CD14-positive monocyte (primary cell): ENCODE measurements around the gene PILRA. TPM values are rescaled to one million over a fixed set of nuclear protein-coding genes. Genes with fewer than 3 reads are reported as not detected.
A peak's percentile ranks its signal among the peaks of the same experiment; 100 is the strongest.

Source experiments
- DNase-seq, 3 donors: peaks; one replicate each; pipeline ENCODE4 v3.0.0-alpha.2; 2011 to 2022
- H2AFZ ChIP-seq: 2 replicates; pipeline ENCODE4 v1.6.0; 2012; ENCODE audit warnings: mild to moderate bottlenecking, low read depth, low read length, inconsistent platforms; ENCODE audit not compliant: insufficient read depth, poor library complexity, severe bottlenecking
- H3K27ac ChIP-seq, 2 donors: 1 replicate in 1 of 2; 2 replicates in 1 of 2; pipeline ENCODE4 v1.5.1; 2012 to 2013; ENCODE audit warnings: low read length in 2 of 2, control low read depth in 1 of 2, inconsistent platforms in 1 of 2, low read depth in 1 of 2, mild to moderate bottlenecking in 1 of 2
- H3K27me3 ChIP-seq, 2 donors: one replicate each; pipeline versions ENCODE4 v1.6.0 to v1.6.1; 2011 to 2013; ENCODE audit warnings: low read length in 2 of 2; ENCODE audit not compliant: control insufficient read depth in 2 of 2, insufficient read depth in 2 of 2
- H3K36me3 ChIP-seq, 2 donors: replicated peaks in 1 of 2; 1 replicate in 1 of 2; 2 replicates in 1 of 2; pipeline versions ENCODE4 v1.5.1 to v1.6.1; 2012 to 2013; ENCODE audit warnings: low read length in 2 of 2, control low read depth in 1 of 2, inconsistent platforms in 1 of 2, mild to moderate bottlenecking in 1 of 2; ENCODE audit not compliant: insufficient read depth in 2 of 2, control insufficient read depth in 1 of 2
- H3K4me1 ChIP-seq, 2 donors: 1 replicate in 1 of 2; 2 replicates in 1 of 2; pipeline versions ENCODE4 v1.5.1 to v1.6.1; 2012 to 2013; ENCODE audit warnings: low read length in 2 of 2, control low read depth in 1 of 2, inconsistent platforms in 1 of 2, mild to moderate bottlenecking in 1 of 2, moderate library complexity in 1 of 2; ENCODE audit not compliant: insufficient read depth in 2 of 2, control insufficient read depth in 1 of 2
- H3K4me2 ChIP-seq: replicated peaks from 2 replicates; pipeline ENCODE3; 2012; ENCODE audit warnings: low read length, moderate library complexity, mild to moderate bottlenecking; ENCODE audit not compliant: poor library complexity, severe bottlenecking; ENCODE audit errors: extremely low read depth
- H3K4me3 ChIP-seq, 3 experiments: fragments of 200-600 bp in 1 of 3; sonication (generic) in 1 of 3; replicated peaks in 1 of 3; 1 replicate in 2 of 3; 2 replicates in 1 of 3; pipeline ENCODE4 v1.5.1; 2011 to 2013; ENCODE audit warnings: low read length in 3 of 3, mild to moderate bottlenecking in 3 of 3, control low read depth in 2 of 3, low read depth in 2 of 3, inconsistent platforms in 1 of 3, moderate library complexity in 1 of 3
- H3K79me2 ChIP-seq: 2 replicates; pipeline ENCODE4 v1.6.0; 2012; ENCODE audit warnings: mild to moderate bottlenecking, control low read depth, inconsistent platforms, low read length, moderate library complexity; ENCODE audit not compliant: insufficient read depth
- H3K9ac ChIP-seq: 2 replicates; pipeline ENCODE4 v1.6.0; 2017; ENCODE audit warnings: low read length, mild to moderate bottlenecking; ENCODE audit not compliant: insufficient read depth, poor library complexity, severe bottlenecking
- H3K9me3 ChIP-seq, 2 donors: replicated peaks in 1 of 2; 1 replicate in 1 of 2; 2 replicates in 1 of 2; pipeline versions ENCODE4 v1.5.1 to v1.6.1; 2012 to 2013; ENCODE audit warnings: low read length in 2 of 2, control low read depth in 1 of 2; ENCODE audit not compliant: control insufficient read depth in 1 of 2, insufficient read depth in 1 of 2
- H4K20me1 ChIP-seq: 2 replicates; pipeline ENCODE4 v1.6.0; 2012; ENCODE audit warnings: mild to moderate bottlenecking, low read length, control low read depth, moderate library complexity; ENCODE audit not compliant: insufficient read depth
- H3K27ac Mint-ChIP-seq, 7 donors: one replicate each; pipeline ENCODE4 v1.8.0; 2020; ENCODE audit warnings: mild to moderate bottlenecking in 7 of 7, mixed read lengths in 7 of 7, moderate library complexity in 6 of 7, inconsistent platforms in 2 of 7
- H3K27me3 Mint-ChIP-seq, 3 donors: one replicate each; pipeline ENCODE4 v1.8.0; 2021 to 2022; ENCODE audit warnings: low read depth in 3 of 3, mild to moderate bottlenecking in 3 of 3, mixed read lengths in 3 of 3, moderate library complexity in 3 of 3, inconsistent platforms in 1 of 3
- H3K36me3 Mint-ChIP-seq, 2 donors: one replicate each; pipeline ENCODE4 v1.8.0; 2020; ENCODE audit warnings: mixed read lengths in 2 of 2, inconsistent platforms in 1 of 2, mild to moderate bottlenecking in 1 of 2
- H3K4me1 Mint-ChIP-seq: one replicate; pipeline ENCODE4 v1.8.0; 2020; ENCODE audit warnings: mild to moderate bottlenecking, mixed read lengths
- H3K4me3 Mint-ChIP-seq, 2 donors: one replicate each; pipeline ENCODE4 v1.8.0; 2020; ENCODE audit warnings: mild to moderate bottlenecking in 2 of 2, mixed read lengths in 2 of 2, moderate library complexity in 1 of 2
- H3K9me3 Mint-ChIP-seq, 7 donors: one replicate each; pipeline ENCODE4 v1.8.0; 2020 to 2022; ENCODE audit warnings: mixed read lengths in 7 of 7, mild to moderate bottlenecking in 6 of 7, moderate library complexity in 6 of 7, inconsistent platforms in 2 of 7
- CTCF ChIP-seq: fragments of 200-600 bp; IDR thresholded peaks from one replicate; pipeline ENCODE4 v1.8.0; 2022; ENCODE audit warnings: antibody characterized with exemption, mild to moderate bottlenecking
- WGBS: methylation state at CpG from one replicate; pipeline ENCODE4 v1.1.5; 2013; ENCODE audit warnings: missing lambda C conversion rate; ENCODE audit not compliant: insufficient coverage; 5-methylcytosine and 5-hydroxymethylcytosine counted together
- intact Hi-C, 2 donors: fragments of 100-400 bp; cut with micrococcal nuclease; formaldehyde crosslinking; loops; one replicate each; pipeline versions ENCODE4 v1.15.0 to v1.15.1; 2023
- polyA plus RNA-seq, 3 donors: library from polyadenylated mRNA; depleted of rRNA in 1 of 3; unstranded in 2 of 3; stranded (reverse) in 1 of 3; fragments of 300-500 nt in 2 of 3; fragments of >200 nt in 1 of 3; fragmentation: Illumina TruSeq in 2 of 3; gene quantifications; 1 replicate in 2 of 3; 2 replicates in 1 of 3; pipeline ENCODE4 v1.2.3, GENCODE V29; 2012 to 2021

Gene PILRA
- polyA plus RNA-seq, 3 donors: 316 to 491 (median 364) TPM

- H3K4me2 ChIP-seq: no peak overlapping the region
- H3K27ac ChIP-seq: no peak overlapping the region
- TF ChIP-seq CTCF: peak; percentile 78
- no peaks in the 10 kb centered on the region for H3K27me3 ChIP-seq
- peaks cover 19% of the 10 kb centered on the region for H3K4me1 Mint-ChIP-seq
- H3K27me3 Mint-ChIP-seq: no peaks in the 10 kb centered on the region
- peak; percentile 65 to 80 (median 76) for DNase-seq
- H4K20me1 ChIP-seq: peaks cover 58% of the 10 kb centered on the region
- intact Hi-C loops: loop anchor here in 1 of 2 donors (5.0 kb wide), 1 partner anchor 50 kb away; the partner anchor contains the start of gene PILRB
- peak overlapping the region in 3 of 7 donors; percentile 16 to 70 (median 26) for H3K27ac Mint-ChIP-seq
- no peak overlapping the region for H2AFZ ChIP-seq
- H3K9ac ChIP-seq: no peak overlapping the region
- peaks cover 41 to 90% of the 10 kb centered on the region in 2 donors for H3K36me3 ChIP-seq
- no peaks in the 10 kb centered on the region for H3K9me3 ChIP-seq
- H3K79me2 ChIP-seq: no peaks in the 10 kb centered on the region
- H3K4me3 ChIP-seq: no peak overlapping the region
- peaks cover 45 to 48% of the 10 kb centered on the region in 2 donors for H3K36me3 Mint-ChIP-seq
- WGBS: 37% methylated on average over 6 of the region's 12 CpGs
- H3K9me3 Mint-ChIP-seq: no peaks in the 10 kb centered on the region
- peaks cover 0 to 12% of the 10 kb centered on the region in 2 donors for H3K4me1 ChIP-seq
- no peak overlapping the region for H3K4me3 Mint-ChIP-seq
These were observed 34.2 kb downstream of the PILRA start for GRCh38 chr7:100407285-100408180.

GRCh38 chr7:100411101-100411500, 37.8 kb downstream of the PILRA start:
- Histone ChIP-seq H3K27me3 (no peaks in the 10 kb centered on the region), H3K4me3 (no peak overlapping the region), H3K79me2 (no peaks in the 10 kb centered on the region), H3K4me2 (no peak overlapping the region), H4K20me1 (peaks cover 59% of the 10 kb centered on the region), H3K4me1 (peaks cover 10 to 20% of the 10 kb centered on the region in 2 donors), H3K27ac (no peak overlapping the region), H3K36me3 (peaks cover 29 to 81% of the 10 kb centered on the region in 2 donors), H3K9ac (no peak overlapping the region), H2AFZ (no peak overlapping the region), H3K9me3 (no peaks in the 10 kb centered on the region)
- TF ChIP-seq CTCF: no peak
- no peak overlapping the region for H3K27ac Mint-ChIP-seq
- peaks cover 0 to 4% (median 0%) of the 10 kb centered on the region in 3 donors for H3K27me3 Mint-ChIP-seq
- peaks cover 15% of the 10 kb centered on the region for H3K4me1 Mint-ChIP-seq
- peaks cover 38 to 42% of the 10 kb centered on the region in 2 donors for H3K36me3 Mint-ChIP-seq
- intact Hi-C loops: loop anchor here in 1 of 2 donors (5.0 kb wide), 2 partner anchors 34 to 274 kb away; no protein-coding TSS in a partner anchor
- WGBS: 80% methylated on average over 2 of the region's 6 CpGs
- no peak overlapping the region for H3K4me3 Mint-ChIP-seq
- no peaks in the 10 kb centered on the region for H3K9me3 Mint-ChIP-seq
- no peak for DNase-seq
